Tibial artery (tissue), 4 donors: ENCODE results near the gene ASPG.
A peak's percentile ranks its signal among the peaks of the same experiment; 100 is the strongest.

Experiments
- DNase-seq, 2 donors: peaks; one replicate each; pipeline ENCODE4 v3.0.0-alpha.2; 2019
- H3K27ac ChIP-seq, 2 donors: fragments of 200-600 bp; sonication (generic) in 1 of 2; 1 replicate in 1 of 2; 2 replicates in 1 of 2; pipeline ENCODE4 v1.5.1; 2018 to 2019; ENCODE audit warnings: mild to moderate bottlenecking in 1 of 2
- H3K27me3 ChIP-seq, 2 donors: fragments of 200-600 bp; sonication (generic) in 1 of 2; one replicate each; pipeline versions ENCODE4 v1.5.1 to v1.6.0; 2016 to 2019
- H3K36me3 ChIP-seq, 3 donors: fragments of 200-600 bp; sonication (generic) in 2 of 3; one replicate each; pipeline ENCODE4 v1.5.1; 2016 to 2019; ENCODE audit warnings: mild to moderate bottlenecking in 2 of 3
- H3K4me1 ChIP-seq, 4 donors: fragments of 200-600 bp; sonication (generic) in 2 of 4; 1 replicate in 3 of 4; 2 replicates in 1 of 4; pipeline ENCODE4 v1.5.1; 2016 to 2019
- H3K4me3 ChIP-seq, 2 donors: fragments of 200-600 bp; sonication (generic) in 1 of 2; 1 replicate in 1 of 2; 2 replicates in 1 of 2; pipeline ENCODE4 v1.5.1; 2018 to 2019; ENCODE audit warnings: mild to moderate bottlenecking in 2 of 2
- H3K9me3 ChIP-seq, 3 donors: fragments of 200-600 bp; sonication (generic) in 1 of 3; one replicate each; pipeline ENCODE4 v1.5.1; 2016 to 2019
- intact Hi-C: fragments of 100-400 bp; cut with DNase I; formaldehyde crosslinking; loops from one replicate; pipeline ENCODE4 v1.15.0; 2023; ENCODE audit warnings: low total_unique reads
- TF ChIP-seq, protein P1 (sequence below), 2 experiments: fragments of 200-600 bp in 1 of 2; fragments of 450-650 bp in 1 of 2; IDR thresholded peaks; one replicate each; pipeline ENCODE4 v1.5.1; 2017 to 2019; ENCODE audit warnings: antibody characterized with exemption in 2 of 2, mild to moderate bottlenecking in 1 of 2, moderate library complexity in 1 of 2

The ASPG gene

DNA sequence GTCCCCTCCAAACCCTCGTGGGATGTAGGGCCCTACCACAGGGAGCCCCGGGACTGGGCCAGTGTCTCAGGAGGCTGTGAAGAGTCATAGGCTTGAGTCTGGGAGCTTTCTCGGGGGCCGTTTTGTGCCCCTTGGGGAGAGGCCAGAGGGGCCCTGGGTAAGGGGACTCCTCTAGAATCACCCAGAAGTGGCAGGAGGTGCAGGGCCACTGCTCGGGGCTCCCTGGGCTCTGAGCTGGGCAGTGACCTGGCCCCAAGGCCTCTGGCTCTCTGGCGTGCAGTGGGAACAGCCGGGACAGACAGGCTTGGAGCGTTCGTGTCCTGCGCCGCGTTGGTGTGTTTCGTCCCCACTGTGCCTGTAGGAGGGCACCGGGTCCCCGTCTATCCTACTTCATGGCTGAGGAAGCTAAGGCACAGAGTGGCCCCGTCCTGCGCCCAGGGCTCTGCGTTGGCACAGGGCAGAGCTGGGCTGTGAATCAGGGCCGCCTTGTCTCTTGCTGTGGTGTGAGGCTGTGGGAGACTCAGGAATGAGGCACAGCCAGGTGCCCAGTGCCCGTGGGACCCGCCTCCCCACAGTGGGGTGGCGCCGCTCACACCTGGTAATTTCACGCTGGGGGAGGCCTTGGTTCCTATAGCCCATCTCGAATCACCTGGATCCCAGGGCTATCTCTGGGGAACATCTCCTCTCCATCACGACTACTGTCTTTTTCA, 29.1 kb downstream of the ASPG start:
- Histone ChIP-seq H3K9me3 (no peaks in the 10 kb centered on the region), H3K27me3 (peaks cover 0 to 88% of the 10 kb centered on the region in 2 donors), H3K4me3 (no peak overlapping the region), H3K36me3 (no peaks in the 10 kb centered on the region), H3K27ac (no peak overlapping the region), H3K4me1 (peaks cover 0 to 22% (median 15%) of the 10 kb centered on the region in 4 donors)
- intact Hi-C loops: no loop called here
- TF ChIP-seq, protein P1, sequence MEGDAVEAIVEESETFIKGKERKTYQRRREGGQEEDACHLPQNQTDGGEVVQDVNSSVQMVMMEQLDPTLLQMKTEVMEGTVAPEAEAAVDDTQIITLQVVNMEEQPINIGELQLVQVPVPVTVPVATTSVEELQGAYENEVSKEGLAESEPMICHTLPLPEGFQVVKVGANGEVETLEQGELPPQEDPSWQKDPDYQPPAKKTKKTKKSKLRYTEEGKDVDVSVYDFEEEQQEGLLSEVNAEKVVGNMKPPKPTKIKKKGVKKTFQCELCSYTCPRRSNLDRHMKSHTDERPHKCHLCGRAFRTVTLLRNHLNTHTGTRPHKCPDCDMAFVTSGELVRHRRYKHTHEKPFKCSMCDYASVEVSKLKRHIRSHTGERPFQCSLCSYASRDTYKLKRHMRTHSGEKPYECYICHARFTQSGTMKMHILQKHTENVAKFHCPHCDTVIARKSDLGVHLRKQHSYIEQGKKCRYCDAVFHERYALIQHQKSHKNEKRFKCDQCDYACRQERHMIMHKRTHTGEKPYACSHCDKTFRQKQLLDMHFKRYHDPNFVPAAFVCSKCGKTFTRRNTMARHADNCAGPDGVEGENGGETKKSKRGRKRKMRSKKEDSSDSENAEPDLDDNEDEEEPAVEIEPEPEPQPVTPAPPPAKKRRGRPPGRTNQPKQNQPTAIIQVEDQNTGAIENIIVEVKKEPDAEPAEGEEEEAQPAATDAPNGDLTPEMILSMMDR (IDR thresholded peaks at IDR 0.05): no peak
- DNase-seq: peak in 1 of 2 donors; percentile 53

DNA sequence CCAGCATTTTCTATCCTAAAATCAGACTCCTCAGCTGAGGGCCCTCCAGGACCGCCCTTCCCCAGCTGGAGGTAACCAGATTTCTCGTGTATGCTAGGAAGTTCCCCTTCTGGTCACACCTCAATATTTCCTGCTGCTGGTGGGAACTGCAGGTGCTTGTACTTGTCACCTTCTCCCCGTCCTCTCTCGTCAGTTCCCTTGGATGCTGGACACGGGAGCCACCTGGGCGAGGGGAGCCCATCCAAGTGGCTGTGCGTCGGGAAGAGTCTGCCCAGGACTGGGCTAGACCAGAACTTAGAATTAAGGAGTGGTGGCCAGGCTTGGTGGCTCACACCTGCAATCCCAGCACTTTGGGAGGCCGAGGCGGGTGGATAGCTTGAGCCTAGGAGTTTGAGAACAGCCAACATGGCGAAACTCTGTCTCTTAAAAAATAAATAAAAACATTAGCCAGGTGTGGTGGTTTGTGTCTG, 29.7 kb downstream of the ASPG start:
- H3K36me3 ChIP-seq: no peaks in the 10 kb centered on the region
- intact Hi-C loops: no loop called here
- peaks cover 0 to 90% of the 10 kb centered on the region in 2 donors for H3K27me3 ChIP-seq
- no peaks in the 10 kb centered on the region for H3K9me3 ChIP-seq
- DNase-seq: peak in 1 of 2 donors; percentile 39
- no peak overlapping the region for H3K27ac ChIP-seq
- H3K4me3 ChIP-seq: no peak overlapping the region
- TF ChIP-seq, protein P1 (IDR thresholded peaks at IDR 0.05): no peak
- H3K4me1 ChIP-seq: peaks cover 0 to 22% (median 15%) of the 10 kb centered on the region in 4 donors

DNA sequence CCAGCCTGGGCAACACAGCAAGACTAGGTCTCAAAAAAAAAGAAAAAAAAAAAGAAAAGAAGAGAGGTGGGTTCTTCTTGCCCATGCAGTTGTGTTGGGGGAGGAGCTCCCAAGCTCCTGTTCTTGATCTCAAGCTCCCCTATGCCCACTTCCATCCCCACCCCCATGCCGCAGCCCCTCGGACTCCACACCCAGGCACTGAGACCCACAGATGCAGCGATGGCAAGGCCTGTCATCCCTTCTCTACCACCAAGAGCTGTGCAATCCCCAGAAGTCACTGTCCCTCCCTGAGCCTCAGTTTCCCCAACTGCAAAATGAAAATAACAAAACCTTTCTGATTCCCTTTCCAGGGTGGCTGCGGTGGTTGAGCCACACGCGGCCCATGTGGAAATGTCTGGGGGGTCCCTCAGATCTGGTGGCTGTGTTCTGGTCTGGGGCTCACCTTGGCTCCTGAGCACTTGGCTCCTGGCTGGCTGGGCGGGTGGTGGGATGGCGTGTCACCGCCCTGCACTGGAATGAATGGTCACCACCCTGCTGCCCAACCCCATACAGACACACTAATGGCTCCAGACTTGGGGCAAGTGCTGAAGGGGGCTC, 30.3 kb downstream of the ASPG start:
- intact Hi-C loops: no loop called here
- no peaks in the 10 kb centered on the region for H3K9me3 ChIP-seq
- H3K27ac ChIP-seq: no peak overlapping the region
- TF ChIP-seq, protein P1 (IDR thresholded peaks at IDR 0.05): no peak
- DNase-seq: peak in 1 of 2 donors; percentile 24
- H3K36me3 ChIP-seq: no peaks in the 10 kb centered on the region
- H3K4me1 ChIP-seq: peaks cover 0 to 22% (median 15%) of the 10 kb centered on the region in 4 donors
- H3K27me3 ChIP-seq: peaks cover 0 to 93% of the 10 kb centered on the region in 2 donors
- H3K4me3 ChIP-seq: no peak overlapping the region

DNA sequence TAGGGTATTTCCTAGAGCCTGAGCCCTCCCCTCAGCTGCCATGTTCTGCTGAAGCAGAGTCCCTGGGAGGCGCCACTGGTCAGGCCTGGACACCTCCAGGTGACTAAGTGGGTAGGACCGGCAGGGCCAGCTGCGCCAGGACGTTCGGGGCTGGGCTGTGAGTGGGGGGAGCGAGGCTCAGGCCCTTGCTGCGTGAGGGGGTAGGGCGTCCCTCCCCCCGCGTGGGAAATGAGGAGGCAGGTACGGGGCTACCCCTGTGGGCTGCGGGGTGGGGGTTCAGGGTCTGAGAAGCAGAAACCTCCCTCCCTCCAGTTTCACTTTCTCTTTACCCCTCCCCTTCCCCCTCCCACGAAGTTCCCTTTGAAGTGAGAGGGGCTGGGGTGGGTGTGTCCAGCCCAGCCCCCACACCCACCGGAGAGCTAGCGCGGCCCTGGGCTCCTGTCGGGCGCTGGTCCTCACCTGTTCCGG, 30.8 kb downstream of the ASPG start:
- Histone ChIP-seq H3K27ac (no peak overlapping the region), H3K27me3 (peaks cover 0 to 97% of the 10 kb centered on the region in 2 donors), H3K9me3 (no peaks in the 10 kb centered on the region), H3K36me3 (no peaks in the 10 kb centered on the region), H3K4me3 (peak overlapping the region; percentile 33 to 50), H3K4me1 (peaks cover 0 to 22% (median 15%) of the 10 kb centered on the region in 4 donors)
- intact Hi-C loops: no loop called here
- peak in 1 of 2 donors; percentile 61 for DNase-seq
- TF ChIP-seq, protein P1 (IDR thresholded peaks at IDR 0.05): no peak

DNA sequence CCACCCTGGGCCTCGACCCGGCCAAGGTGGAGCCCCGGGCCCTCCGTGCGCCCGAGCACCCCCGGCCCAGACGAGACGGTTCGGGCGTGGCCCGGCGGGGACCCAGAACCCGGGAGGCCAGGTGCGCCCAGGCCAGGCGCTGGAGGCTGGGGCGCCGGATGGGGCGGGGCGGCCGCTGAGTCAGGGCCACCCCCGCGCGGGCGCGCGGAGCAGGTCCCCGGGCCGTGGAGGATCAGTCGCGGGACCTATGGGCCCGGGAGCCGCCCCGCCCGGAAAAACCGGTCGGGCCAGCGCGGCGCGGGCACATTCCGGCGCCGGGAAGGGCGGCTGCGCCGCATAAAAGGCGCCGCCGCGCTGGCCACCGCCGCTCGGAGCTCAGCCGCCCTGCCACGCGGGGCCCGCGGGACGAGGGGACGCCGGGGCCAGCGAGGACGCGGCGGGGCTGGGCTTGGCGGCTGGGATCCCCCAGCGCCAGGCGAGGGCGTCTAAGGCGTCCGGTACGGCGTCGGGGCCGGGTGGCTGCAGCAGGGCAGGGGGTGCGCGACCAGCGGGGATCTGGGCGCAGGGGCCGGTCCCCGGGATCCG, 31.3 kb downstream of the ASPG start:
- intact Hi-C loops: no loop called here

More for the DNA sequence above, 31.3 kb downstream of the ASPG start:
- H3K36me3 ChIP-seq: no peaks in the 10 kb centered on the region
- TF ChIP-seq, protein P1 (IDR thresholded peaks at IDR 0.05): no peak
- peak overlapping the region; percentile 33 to 50 for H3K4me3 ChIP-seq
- peaks cover 0 to 22% (median 15%) of the 10 kb centered on the region in 4 donors for H3K4me1 ChIP-seq
- DNase-seq: peak in 1 of 2 donors; percentile 48
- no peak overlapping the region for H3K27ac ChIP-seq
- H3K27me3 ChIP-seq: peaks cover 0 to 92% of the 10 kb centered on the region in 2 donors
- H3K9me3 ChIP-seq: no peaks in the 10 kb centered on the region
